ENCODE measurements around the gene UHRF1. TPM values are rescaled to one million over a fixed set of nuclear protein-coding genes. Genes with fewer than 3 reads are reported as not detected.

Gene UHRF1
- total and polyA plus RNA-seq, 2 donors from 2014 or later: 0.19 to 3.1 TPM

DNA sequence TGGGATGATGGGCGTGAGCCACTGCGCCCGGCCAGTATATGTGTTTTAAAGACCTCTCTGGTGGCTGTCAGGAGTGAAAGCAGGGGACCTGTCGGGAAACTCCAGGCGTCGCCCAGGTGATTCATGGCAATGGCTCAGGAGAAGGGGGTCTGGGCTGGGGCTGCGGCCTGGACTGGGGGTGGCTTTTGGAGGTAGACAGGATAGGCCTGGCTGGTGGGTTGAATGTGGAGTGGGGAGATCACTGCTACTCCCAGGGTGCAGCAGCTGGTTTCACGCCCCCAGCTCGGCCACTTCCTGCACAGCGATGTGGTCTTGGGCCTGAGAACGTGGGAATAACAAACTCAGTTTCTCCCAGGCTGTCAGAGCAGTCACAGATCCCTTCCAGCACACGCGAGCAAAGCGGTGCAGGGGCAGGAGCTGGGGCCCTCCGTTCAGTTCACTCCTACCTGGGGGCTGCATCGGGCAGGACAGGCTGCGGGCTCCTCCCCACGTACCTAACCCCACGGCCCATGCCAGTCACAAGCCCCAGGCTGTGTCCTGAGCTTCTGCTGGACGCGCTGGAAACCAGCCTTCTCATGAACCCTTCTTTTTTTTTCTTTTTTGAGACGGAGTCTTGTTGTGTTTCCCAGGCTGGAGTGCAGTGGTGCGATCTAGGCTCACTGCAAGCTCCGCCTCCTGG is 78.5 kb downstream of the UHRF1 start:
- H3K27ac ChIP-seq (ENCODE audit: low read depth in 2 of 2, low read length in 2 of 2): no peak overlapping the region
- no peaks in the 10 kb centered on the region for H3K27me3 ChIP-seq (ENCODE audit: control insufficient read depth, insufficient read depth, low read length)
- H3K36me3 ChIP-seq (ENCODE audit: control insufficient read depth in 2 of 3, insufficient read depth in 3 of 3, low read length in 3 of 3): no peaks in the 10 kb centered on the region
- DNase-seq: peak in 1 of 5 donors; percentile 48
- no peak overlapping the region for H3K4me3 ChIP-seq (ENCODE audit: low read length in 3 of 3)
- H3K4me1 ChIP-seq (ENCODE audit: control insufficient read depth in 2 of 3, insufficient read depth in 2 of 3, low read depth in 1 of 3, low read length in 3 of 3): peaks cover 0 to 30% (median 15%) of the 10 kb centered on the region in 3 donors
- no peaks in the 10 kb centered on the region for H3K9me3 ChIP-seq (ENCODE audit: control insufficient read depth in 2 of 3, insufficient read depth in 1 of 3, low read length in 3 of 3)
- H3K9ac ChIP-seq (ENCODE audit: low read length in 3 of 3): no peak overlapping the region
- intact Hi-C loops (cut with DNase I): no loop called here
- TF ChIP-seq, protein P1, sequence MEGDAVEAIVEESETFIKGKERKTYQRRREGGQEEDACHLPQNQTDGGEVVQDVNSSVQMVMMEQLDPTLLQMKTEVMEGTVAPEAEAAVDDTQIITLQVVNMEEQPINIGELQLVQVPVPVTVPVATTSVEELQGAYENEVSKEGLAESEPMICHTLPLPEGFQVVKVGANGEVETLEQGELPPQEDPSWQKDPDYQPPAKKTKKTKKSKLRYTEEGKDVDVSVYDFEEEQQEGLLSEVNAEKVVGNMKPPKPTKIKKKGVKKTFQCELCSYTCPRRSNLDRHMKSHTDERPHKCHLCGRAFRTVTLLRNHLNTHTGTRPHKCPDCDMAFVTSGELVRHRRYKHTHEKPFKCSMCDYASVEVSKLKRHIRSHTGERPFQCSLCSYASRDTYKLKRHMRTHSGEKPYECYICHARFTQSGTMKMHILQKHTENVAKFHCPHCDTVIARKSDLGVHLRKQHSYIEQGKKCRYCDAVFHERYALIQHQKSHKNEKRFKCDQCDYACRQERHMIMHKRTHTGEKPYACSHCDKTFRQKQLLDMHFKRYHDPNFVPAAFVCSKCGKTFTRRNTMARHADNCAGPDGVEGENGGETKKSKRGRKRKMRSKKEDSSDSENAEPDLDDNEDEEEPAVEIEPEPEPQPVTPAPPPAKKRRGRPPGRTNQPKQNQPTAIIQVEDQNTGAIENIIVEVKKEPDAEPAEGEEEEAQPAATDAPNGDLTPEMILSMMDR (IDR thresholded peaks at IDR 0.05; ENCODE audit: borderline replicate concordance, extremely low read depth, insufficient read depth): no peak
- no peak for FAIRE-seq

DNA sequence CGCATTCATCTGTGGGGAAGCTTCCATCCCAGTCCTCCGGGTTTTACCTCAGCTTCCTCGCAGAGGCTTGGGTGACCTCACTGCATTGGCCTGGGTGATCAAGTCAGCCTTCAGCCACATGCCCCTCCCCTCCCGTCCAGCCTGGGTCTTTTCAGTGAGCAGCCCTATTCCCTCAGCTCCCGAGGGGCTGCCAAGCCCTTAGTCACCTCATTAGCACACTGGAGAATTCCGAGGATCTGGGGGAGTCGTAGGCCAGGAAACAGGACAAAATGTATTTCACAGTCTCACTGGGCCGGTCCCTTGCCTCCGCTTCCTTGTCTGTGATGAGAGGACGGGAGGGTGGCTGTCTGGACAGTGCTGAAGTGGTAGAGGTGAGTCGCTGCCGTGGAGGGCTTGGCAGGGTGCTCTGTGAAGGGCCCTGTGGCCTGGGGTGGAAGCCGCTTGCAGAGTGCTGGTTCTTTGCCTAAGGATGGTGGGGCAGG is 79.5 kb downstream of the UHRF1 start:
- intact Hi-C loops (cut with DNase I): no loop called here
- no peaks in the 10 kb centered on the region for H3K36me3 ChIP-seq (ENCODE audit: control insufficient read depth in 2 of 3, insufficient read depth in 3 of 3, low read length in 3 of 3)
- H3K4me1 ChIP-seq (ENCODE audit: control insufficient read depth in 2 of 3, insufficient read depth in 2 of 3, low read depth in 1 of 3, low read length in 3 of 3): peaks cover 0 to 22% (median 13%) of the 10 kb centered on the region in 3 donors
- no peak overlapping the region for H3K9ac ChIP-seq (ENCODE audit: low read length in 3 of 3)
- H3K27ac ChIP-seq (ENCODE audit: low read depth in 2 of 2, low read length in 2 of 2): no peak overlapping the region
- no peak overlapping the region for H3K4me3 ChIP-seq (ENCODE audit: low read length in 3 of 3)
- TF ChIP-seq, protein P1 (IDR thresholded peaks at IDR 0.05; ENCODE audit: borderline replicate concordance, extremely low read depth, insufficient read depth): no peak
- no peak for FAIRE-seq
- no peaks in the 10 kb centered on the region for H3K27me3 ChIP-seq (ENCODE audit: control insufficient read depth, insufficient read depth, low read length)
- peak in 2 of 5 donors; percentile 48 to 87 for DNase-seq
- no peaks in the 10 kb centered on the region for H3K9me3 ChIP-seq (ENCODE audit: control insufficient read depth in 2 of 3, insufficient read depth in 1 of 3, low read length in 3 of 3)

DNA sequence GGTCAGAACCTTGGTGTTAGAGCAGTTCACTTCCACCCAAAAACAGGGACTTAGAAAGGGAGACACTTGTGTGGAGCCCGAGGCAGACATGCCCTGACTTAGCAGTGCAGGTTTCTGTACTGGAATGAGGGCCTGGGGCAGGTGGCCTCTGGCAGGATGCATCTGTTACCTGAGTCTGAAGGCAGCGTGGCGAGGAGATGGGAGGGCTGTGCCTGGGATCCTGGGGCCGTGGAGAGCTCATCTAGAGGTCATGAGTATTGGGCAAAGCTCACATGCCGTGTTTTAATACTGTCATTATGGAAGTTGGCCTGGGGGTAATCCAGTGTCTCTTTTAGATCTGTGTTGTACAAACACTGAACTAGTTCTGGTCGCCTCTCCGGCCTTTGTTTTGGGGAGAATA is 81.0 kb downstream of the UHRF1 start:
- H3K27me3 ChIP-seq (ENCODE audit: control insufficient read depth, insufficient read depth, low read length): no peaks in the 10 kb centered on the region
- no peak overlapping the region for H3K4me3 ChIP-seq (ENCODE audit: low read length in 3 of 3)
- TF ChIP-seq, protein P1 (IDR thresholded peaks at IDR 0.05; ENCODE audit: borderline replicate concordance, extremely low read depth, insufficient read depth): no peak
- H3K9ac ChIP-seq (ENCODE audit: low read length in 3 of 3): no peak overlapping the region
- H3K9me3 ChIP-seq (ENCODE audit: control insufficient read depth in 2 of 3, insufficient read depth in 1 of 3, low read length in 3 of 3): no peaks in the 10 kb centered on the region
- H3K27ac ChIP-seq (ENCODE audit: low read depth in 2 of 2, low read length in 2 of 2): no peak overlapping the region
- no peak for FAIRE-seq
- no peaks in the 10 kb centered on the region for H3K36me3 ChIP-seq (ENCODE audit: control insufficient read depth in 2 of 3, insufficient read depth in 3 of 3, low read length in 3 of 3)
- intact Hi-C loops (cut with DNase I): no loop called here
- no peak for DNase-seq
- peaks cover 0 to 15% (median 9%) of the 10 kb centered on the region in 3 donors for H3K4me1 ChIP-seq (ENCODE audit: control insufficient read depth in 2 of 3, insufficient read depth in 2 of 3, low read depth in 1 of 3, low read length in 3 of 3)
